Heart left ventricle (tissue), 16 donors: ENCODE results near the gene GRIA1. TPM values are rescaled to one million over a fixed set of nuclear protein-coding genes. Genes with fewer than 3 reads are reported as not detected.
A peak's percentile ranks its signal among the peaks of the same experiment; 100 is the strongest.

Source experiments
- ATAC-seq, 4 donors: fragments of 200-7000 bp; cut with Tn5 transposase; one replicate each; pipeline ENCODE4 v1.9.1; 2020 to 2022; ENCODE audit warnings: moderate library complexity in 4 of 4, mild to moderate bottlenecking in 3 of 4, moderate number of reproducible peaks in 1 of 4
- DNase-seq, 5 donors: peaks; one replicate each; pipeline ENCODE4 v3.0.0-alpha.2; 2020
- H3K27ac ChIP-seq, 12 donors: fragments of 200-600 bp; sonication (generic) in 4 of 12; one replicate each; pipeline versions ENCODE4 v1.5.0 to v1.8.0; 2016 to 2022; ENCODE audit warnings: mild to moderate bottlenecking in 2 of 12
- H3K27me3 ChIP-seq, 9 donors: fragments of 200-600 bp; sonication (generic) in 2 of 9; one replicate each; pipeline versions ENCODE4 v1.5.1 to v1.8.0; 2016 to 2022; ENCODE audit warnings: mild to moderate bottlenecking in 3 of 9
- H3K36me3 ChIP-seq, 9 donors: fragments of 200-600 bp; sonication (generic) in 2 of 9; one replicate each; pipeline versions ENCODE4 v1.5.0 to v1.8.0; 2018 to 2022; ENCODE audit warnings: mild to moderate bottlenecking in 2 of 9
- H3K4me1 ChIP-seq, 12 donors: fragments of 200-600 bp; sonication (generic) in 4 of 12; one replicate each; pipeline versions ENCODE4 v1.5.0 to v1.8.0; 2016 to 2022; ENCODE audit warnings: mild to moderate bottlenecking in 3 of 12
- H3K4me3 ChIP-seq, 12 donors: fragments of 200-600 bp; sonication (generic) in 4 of 12; one replicate each; pipeline versions ENCODE4 v1.5.0 to v1.8.0; 2017 to 2022; ENCODE audit warnings: mild to moderate bottlenecking in 9 of 12, moderate library complexity in 4 of 12
- H3K9me3 ChIP-seq, 12 donors: fragments of 200-600 bp; sonication (generic) in 4 of 12; one replicate each; pipeline versions ENCODE4 v1.5.0 to v1.8.0; 2016 to 2022; ENCODE audit warnings: mild to moderate bottlenecking in 1 of 12
- CTCF ChIP-seq, 12 donors: fragments of 200-600 bp; sonication (generic) in 4 of 12; IDR thresholded peaks; one replicate each; pipeline versions ENCODE4 v1.5.0 to v1.8.0; 2018 to 2022; ENCODE audit warnings: antibody characterized with exemption in 12 of 12, mild to moderate bottlenecking in 5 of 12
- POLR2A ChIP-seq, 2 donors: fragments of 450-650 bp; IDR thresholded peaks; one replicate each; pipeline ENCODE4 v1.6.1; 2017; ENCODE audit warnings: antibody characterized with exemption in 2 of 2, mild to moderate bottlenecking in 2 of 2, moderate library complexity in 2 of 2
- WGBS, 4 donors: extraction: QIAGEN DNeasy Blood & Tissue Kit in 2 of 4; methylation state at CpG; one replicate each; pipeline versions ENCODE4 v1.1.5 to v1.1.7; 2013 to 2018; 5-methylcytosine and 5-hydroxymethylcytosine counted together
- intact Hi-C, 10 donors: fragments of 100-400 bp; cut with DNase I; formaldehyde crosslinking; loops; one replicate each; pipeline versions ENCODE4 v1.11.1 to v1.14.2; 2022
- polyA plus RNA-seq, 2 donors: library from polyadenylated mRNA; stranded (reverse); fragments of 200-250 nt; gene quantifications; one replicate each; pipeline ENCODE4 v1.2.3, GENCODE V29; 2013
- total RNA-seq, 9 donors: library from RNA; depleted of rRNA in 2 of 9; stranded (reverse); fragments of >200 nt in 2 of 9; fragmentation: NEBNext Ultra II Directional in 3 of 9; extraction: Animal tissue kit (Norgen Biotek cat#: 25700) in 3 of 9; gene quantifications; one replicate each; pipeline versions ENCODE4 v1.1.0 to v1.2.4, GENCODE V29; 2016 to 2023
- donor health status: ischemic (EF 13 %, LVEDD 7.1; RV severe dilation, severe dysfunction).
- donor health status: healthy with polysubstance abuse.
- donor health status: DM: no; HTN: yes; CAD: no.
- donor health status: DM: no; HTN: no; CAD: no.
- donor health status: ischemic (EF 25% LVEDD 6.9; RV normal size, moderate dysfunction).
- donor health status: ischemic (EF 25% LVEDD 5.7; RV mildly dilated, moderate dysfunction).
- donor health status: healthy.
- donor health status: DM: yes; HTN: yes; CAD: no.
- donor health status: ischemic (EF 35%, LVEDD 5.7; RV mildly dilated, moderate dysfunction).
- donor health status: nonischemic (EF 11% LVEDD 7.7; RV severe dilation, severe dysfunction).
- donor health status: DM: yes; HTN: yes; CAD: no.
- donor health status: PGD.
- donor health status: ischemic (EF 29% LVEDD 5.4; RV normal size, mild dysfunction).
- donor health status: nonischemic (EF 23%, LVEDD 6.1; RV moderate dilation, normal function).

The GRIA1 gene
- total and polyA plus RNA-seq, 11 donors = 0.07 to 1.5 (median 0.37) TPM; not detected in 3

DNA sequence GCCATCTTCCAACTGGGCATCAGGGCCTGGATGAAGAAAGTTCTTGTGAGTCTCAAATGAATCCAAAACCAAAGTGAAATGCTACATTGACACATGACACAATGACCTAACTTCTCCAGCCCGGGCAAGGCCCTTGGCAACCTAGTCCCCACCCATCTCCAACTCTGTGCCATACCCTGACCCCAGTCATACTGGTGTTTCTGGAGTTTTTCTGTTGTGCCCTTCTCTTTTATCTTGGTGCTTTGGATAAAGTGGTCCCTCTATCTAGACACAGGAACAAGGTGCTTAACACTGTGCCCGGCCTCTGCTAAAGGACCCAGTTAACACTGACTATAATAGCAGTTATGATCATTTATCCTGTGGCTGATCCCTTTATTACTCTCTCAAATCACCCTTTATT is 149.8 kb downstream of the GRIA1 start:
- Histone ChIP-seq H3K36me3 (no peaks in the 10 kb centered on the region), H3K27ac (no peak overlapping the region), H3K27me3 (no peaks in the 10 kb centered on the region), H3K9me3 (no peaks in the 10 kb centered on the region), H3K4me1 (peaks cover 0 to 27% (median 5%) of the 10 kb centered on the region in 12 donors), H3K4me3 (no peak overlapping the region)
- intact Hi-C loops = no loop called here
- WGBS, 4 donors = 43 to 57% (median 48%) methylated on average over 2 of the region's 2 CpGs
- ATAC-seq = peak in 1 of 4 donors; percentile 43
- no peak for TF ChIP-seq CTCF (IDR thresholded peaks at IDR 0.05)
- no peak for TF ChIP-seq POLR2A (IDR thresholded peaks at IDR 0.05)
- DNase-seq = no peak

- H3K4me1 ChIP-seq = peaks cover 0 to 27% (median 5%) of the 10 kb centered on the region in 12 donors
- peak in 1 of 5 donors; percentile 36 for DNase-seq
- TF ChIP-seq CTCF (IDR thresholded peaks at IDR 0.05) = no peak
- peak overlapping the region in 6 of 12 donors; percentile 17 to 52 (median 33) for H3K27ac ChIP-seq
- H3K9me3 ChIP-seq = no peaks in the 10 kb centered on the region
- 14 to 30% (median 16%) methylated on average over 4 of the region's 4 CpGs for WGBS, 4 donors
- no peak overlapping the region for H3K4me3 ChIP-seq
- intact Hi-C loops = no loop called here
- ATAC-seq = peak; percentile 56 to 77 (median 69)
- no peaks in the 10 kb centered on the region for H3K27me3 ChIP-seq
- H3K36me3 ChIP-seq = no peaks in the 10 kb centered on the region
Measured at GRCh38 chr5:153641183-153641688, 150.8 kb downstream of the GRIA1 start.

DNA sequence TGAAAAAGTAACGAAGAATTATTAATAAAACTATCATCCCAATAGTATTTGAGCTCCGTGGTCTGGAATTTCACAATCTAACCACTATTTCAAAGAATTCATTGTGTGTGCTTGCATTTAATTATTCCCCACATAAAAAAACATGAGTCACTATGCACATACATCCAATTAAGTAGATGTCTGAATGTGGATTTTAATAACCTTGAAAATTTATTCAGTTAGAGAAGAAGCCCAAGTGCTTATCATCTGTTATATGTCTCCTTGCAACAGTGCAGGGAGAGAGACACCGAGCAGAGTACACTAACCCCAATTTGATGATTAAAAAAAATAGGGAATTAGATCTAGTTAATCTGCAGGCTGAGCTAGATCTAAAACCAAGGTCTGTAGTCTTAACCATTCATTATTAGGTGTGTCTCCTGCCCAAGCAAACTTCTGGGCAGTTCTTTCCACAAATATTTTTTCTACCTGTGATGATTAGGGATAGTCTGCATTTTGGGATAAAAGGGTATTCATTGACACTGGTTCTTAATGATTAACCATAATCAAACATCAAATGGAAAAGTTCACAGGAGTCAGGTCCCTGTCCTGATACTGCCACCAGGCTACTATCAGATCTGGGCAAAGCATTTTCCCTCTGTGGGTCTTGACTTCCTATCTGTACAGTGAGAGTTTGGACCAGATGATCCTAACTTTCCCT is 164.2 kb downstream of the GRIA1 start:
- Histone ChIP-seq H3K36me3 (no peaks in the 10 kb centered on the region), H3K27me3 (no peaks in the 10 kb centered on the region), H3K9me3 (no peaks in the 10 kb centered on the region), H3K4me1 (no peaks in the 10 kb centered on the region), H3K4me3 (no peak overlapping the region), H3K27ac (no peak overlapping the region)
- ATAC-seq (no peak), DNase-seq (no peak)
- WGBS, 4 donors = 70 to 90% (median 81%) methylated on average over 3 of the region's 3 CpGs
- intact Hi-C loops = no loop called here
- TF ChIP-seq POLR2A (IDR thresholded peaks at IDR 0.05) (no peak), CTCF (IDR thresholded peaks at IDR 0.05) (no peak)

DNA sequence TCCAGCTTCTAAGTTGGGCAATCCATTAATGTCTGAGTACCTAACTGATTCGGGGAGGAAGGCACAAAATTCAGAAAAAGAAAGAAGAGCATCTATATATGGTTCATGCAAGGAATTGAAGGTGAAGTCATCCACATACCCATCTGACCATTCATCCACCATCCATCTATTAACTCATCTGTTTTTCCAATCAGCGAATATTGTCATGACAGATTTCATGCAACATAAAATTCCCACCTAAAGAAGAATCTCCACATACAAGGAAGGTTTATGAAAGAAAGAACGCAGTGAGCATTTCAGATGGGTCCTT is 164.7 kb downstream of the GRIA1 start:
- DNase-seq (no peak), ATAC-seq (no peak)
- Histone ChIP-seq H3K4me3 (no peak overlapping the region), H3K9me3 (no peaks in the 10 kb centered on the region), H3K36me3 (no peaks in the 10 kb centered on the region), H3K27me3 (no peaks in the 10 kb centered on the region), H3K4me1 (no peaks in the 10 kb centered on the region), H3K27ac (no peak overlapping the region)
- TF ChIP-seq CTCF (IDR thresholded peaks at IDR 0.05) (no peak), POLR2A (IDR thresholded peaks at IDR 0.05) (no peak)
- intact Hi-C loops = no loop called here
- 83 to 93% (median 90%) methylated on average over 3 of the region's 3 CpGs for WGBS, 4 donors
